Common myeloid progenitor, CD34-positive (primary cell): ENCODE measurements around the gene DPEP3.

Experiments
- CTCF ChIA-PET: fragments of 350-600 bp; sonication (Branson Sonifier 250); formaldehyde crosslinking; loops from one replicate; lab custom pipeline; 2021; ENCODE audit warnings: antibody characterized with exemption; lab: Charles Lee
- POLR2A ChIA-PET: fragments of 350-600 bp; sonication (Branson Sonifier 250); formaldehyde crosslinking; loops from one replicate; lab custom pipeline; 2021; ENCODE audit warnings: antibody characterized with exemption; lab: Charles Lee
- DNase-seq, 3 donors: peaks; one replicate each; pipeline versions ENCODE4 v3.0.0 to v3.0.0-alpha.2; 2013
- H3K27ac ChIP-seq, 2 experiments: 1 replicate in 1 of 2; 2 replicates in 1 of 2; pipeline ENCODE4 v1.7.0; 2013; ENCODE audit warnings: inconsistent platforms in 2 of 2, low read length in 2 of 2, mild to moderate bottlenecking in 2 of 2, low read depth in 1 of 2, moderate library complexity in 1 of 2; ENCODE audit not compliant: severe bottlenecking in 2 of 2, insufficient read depth in 1 of 2, poor library complexity in 1 of 2
- H3K27me3 ChIP-seq, 5 experiments: replicated peaks in 2 of 5; 1 replicate in 3 of 5; 2 replicates in 2 of 5; pipeline versions ENCODE4 v1.6.1 to v1.7.0; 2013; ENCODE audit warnings: low read length in 4 of 5, mild to moderate bottlenecking in 2 of 5, moderate library complexity in 2 of 5, inconsistent platforms in 1 of 5; ENCODE audit not compliant: insufficient read depth in 5 of 5, control insufficient read depth in 4 of 5
- H3K36me3 ChIP-seq, 4 experiments: 1 replicate in 2 of 4; 2 replicates in 2 of 4; pipeline versions ENCODE4 v1.6.1 to v1.7.0; 2013; ENCODE audit warnings: low read length in 3 of 4, control low read depth in 1 of 4, mild to moderate bottlenecking in 1 of 4; ENCODE audit not compliant: control insufficient read depth in 4 of 4, insufficient read depth in 4 of 4
- H3K4me1 ChIP-seq, 4 experiments: 1 replicate in 3 of 4; 2 replicates in 1 of 4; pipeline versions ENCODE4 v1.6.1 to v1.7.1; 2013; ENCODE audit warnings: low read length in 3 of 4, mild to moderate bottlenecking in 3 of 4, control low read depth in 1 of 4, inconsistent platforms in 1 of 4, moderate library complexity in 1 of 4; ENCODE audit not compliant: control insufficient read depth in 4 of 4, insufficient read depth in 4 of 4; ENCODE audit errors: control extremely low read depth in 1 of 4
- H3K4me3 ChIP-seq, 7 experiments: 1 replicate in 4 of 7; 2 replicates in 3 of 7; pipeline versions ENCODE4 v1.5.1 to v1.7.0; 2013; ENCODE audit warnings: mild to moderate bottlenecking in 7 of 7, low read length in 6 of 7, moderate library complexity in 6 of 7, inconsistent platforms in 2 of 7, low read depth in 2 of 7, control low read depth in 1 of 7; ENCODE audit not compliant: insufficient read depth in 4 of 7, control insufficient read depth in 1 of 7; ENCODE audit errors: extremely low read depth in 1 of 7
- H3K9me3 ChIP-seq, 5 experiments: 1 replicate in 4 of 5; 2 replicates in 1 of 5; pipeline versions ENCODE4 v1.6.1 to v1.7.1; 2013; ENCODE audit warnings: low read length in 4 of 5, mild to moderate bottlenecking in 2 of 5, inconsistent platforms in 1 of 5, low read depth in 1 of 5, moderate library complexity in 1 of 5; ENCODE audit not compliant: control insufficient read depth in 4 of 5, insufficient read depth in 2 of 5; ENCODE audit errors: control extremely low read depth in 1 of 5
- WGBS: methylation state at CpG from one replicate; pipeline ENCODE4 v1.1.5; 2013; ENCODE audit not compliant: insufficient coverage; 5-methylcytosine and 5-hydroxymethylcytosine counted together

The DPEP3 gene

DNA sequence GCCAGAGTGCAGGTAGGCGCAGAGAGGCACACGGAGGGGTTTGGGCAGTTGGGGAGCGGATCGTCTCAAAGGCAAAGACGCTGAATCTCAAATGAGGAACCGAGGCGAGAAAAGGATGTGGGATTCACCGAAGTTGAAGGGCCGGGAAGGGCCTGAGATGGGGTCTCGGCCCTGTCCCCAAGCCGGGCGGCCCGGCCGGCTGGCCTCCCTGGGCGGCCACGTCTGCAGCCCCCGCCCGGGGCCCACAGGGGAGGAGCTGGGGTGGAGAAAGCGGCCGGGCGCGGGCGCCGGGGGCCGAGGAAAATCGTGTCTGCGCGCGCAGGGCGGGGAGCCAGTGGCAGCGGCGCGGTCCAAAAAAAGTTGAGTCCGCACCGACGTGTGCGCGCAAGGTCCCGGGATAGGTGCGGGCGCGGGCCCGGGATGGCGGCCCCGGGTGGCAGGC lies 12.3 kb downstream of the DPEP3 start:
- Histone ChIP-seq H3K4me1 (peaks cover 0 to 30% (median 20%) of the 10 kb centered on the region in 4 experiments), H3K27me3 (no peaks in the 10 kb centered on the region), H3K4me3 (peak overlapping the region; percentile 37 to 85 (median 74)), H3K9me3 (no peaks in the 10 kb centered on the region), H3K36me3 (peaks cover 0 to 3% (median under 1%) of the 10 kb centered on the region in 4 experiments), H3K27ac (peak overlapping the region in 1 of 2 experiments; percentile 61)
- POLR2A ChIA-PET = interaction anchor here (1.0 to 2.1 kb wide), 4 partner anchors 13 to 101 kb away, joined by 3 to 12 read pairs (median 6); partner anchors contain the start of genes DPEP3 and PSMB10
- 0% methylated on average over 42 of the region's 45 CpGs for WGBS
- DNase-seq = peak; percentile 13 to 38 (median 29)
- CTCF ChIA-PET = interaction anchor here (1.0 to 7.6 kb wide), 3 partner anchors 16 to 33 kb away, joined by 3 to 69 read pairs (median 3); partner anchors contain the start of gene DPEP3

- WGBS = 22% methylated on average over 10 of the region's 18 CpGs
- Histone ChIP-seq H3K27me3 (no peaks in the 10 kb centered on the region), H3K4me3 (peak overlapping the region; percentile 37 to 85 (median 74)), H3K9me3 (no peaks in the 10 kb centered on the region), H3K36me3 (peaks cover 0 to 8% (median 1%) of the 10 kb centered on the region in 4 experiments), H3K27ac (peak overlapping the region in 1 of 2 experiments; percentile 61), H3K4me1 (peaks cover 0 to 30% (median 20%) of the 10 kb centered on the region in 4 experiments)
- peak; percentile 9 to 60 (median 50) for DNase-seq
- ChIA-PET CTCF (interaction anchor here (0.7 to 7.6 kb wide), 9 partner anchors 14 to 81 kb away, joined by 3 to 69 read pairs (median 3); partner anchors contain the start of genes DDX28, DPEP2, DPEP3 and DUS2), POLR2A (interaction anchor here (0.8 to 2.1 kb wide), 2 partner anchors 14 to 73 kb away, joined by 4 to 12 read pairs; partner anchors contain the start of gene DPEP3)
Observed at GRCh38 chr16:67967183-67967957, 12.9 kb downstream of the DPEP3 start.

DNA sequence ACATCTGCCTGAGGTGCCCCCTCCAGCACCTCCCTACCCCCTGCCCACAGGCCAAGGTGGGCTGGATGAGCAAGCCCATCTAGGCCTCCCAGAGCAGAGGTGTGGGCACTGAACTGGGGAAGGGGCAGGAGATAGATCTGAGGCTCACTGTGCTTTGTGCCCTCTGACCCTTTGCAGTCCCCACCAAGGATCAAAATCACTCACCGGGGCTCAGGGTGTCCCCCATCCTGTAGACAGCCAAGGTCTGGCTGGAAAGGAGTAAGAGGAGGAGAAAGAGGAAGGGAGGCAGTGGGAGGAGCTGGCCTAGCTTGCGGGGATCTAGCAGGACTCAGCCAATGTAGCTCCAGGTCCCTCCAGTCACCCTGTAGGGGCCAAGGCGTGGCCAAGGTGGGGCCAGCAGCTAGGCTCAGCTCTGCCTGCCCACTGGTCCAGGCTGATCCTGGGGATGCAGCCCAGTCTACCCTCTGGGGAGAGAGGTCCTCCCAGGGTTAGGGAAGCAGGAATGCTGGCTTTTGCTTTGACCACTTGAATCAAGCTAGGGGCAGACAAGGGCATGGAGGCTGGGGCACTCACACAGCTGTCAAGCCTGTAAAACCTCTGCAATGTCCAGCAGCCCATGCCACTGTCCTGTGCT lies 13.6 kb downstream of the DPEP3 start:
- CTCF ChIA-PET = interaction anchor here (0.5 to 7.6 kb wide), 10 partner anchors 10 to 80 kb away, joined by 3 to 69 read pairs (median 3); partner anchors contain the start of genes DDX28, DPEP2, DPEP3 and DUS2
- H3K4me1 ChIP-seq = peaks cover 0 to 30% (median 20%) of the 10 kb centered on the region in 4 experiments

GRCh38 chr16:67965668-67966548 lies 14.4 kb downstream of the DPEP3 start:
- Histone ChIP-seq H3K27ac (no peak overlapping the region), H3K9me3 (no peaks in the 10 kb centered on the region), H3K4me1 (peaks cover 0 to 30% (median 20%) of the 10 kb centered on the region in 4 experiments), H3K27me3 (no peaks in the 10 kb centered on the region), H3K4me3 (no peak overlapping the region), H3K36me3 (peaks cover 2 to 23% (median 7%) of the 10 kb centered on the region in 4 experiments)
- CTCF ChIA-PET = interaction anchor here (0.5 to 7.6 kb wide), 11 partner anchors 9 to 75 kb away, joined by 3 to 69 read pairs (median 3); partner anchors contain the start of genes DDX28, DPEP2NB, DPEP3 and DUS2
- POLR2A ChIA-PET = no interaction called here
- 95% methylated on average over 8 of the region's 11 CpGs for WGBS
- no peak for DNase-seq

More for the DNA sequence above, 13.6 kb downstream of the DPEP3 start:
- Histone ChIP-seq H3K27ac (no peak overlapping the region), H3K9me3 (no peaks in the 10 kb centered on the region), H3K4me3 (peak overlapping the region in 1 of 7 experiments; percentile 84), H3K27me3 (no peaks in the 10 kb centered on the region), H3K36me3 (peaks cover 1 to 15% (median 5%) of the 10 kb centered on the region in 4 experiments)
- 72% methylated on average over 2 of the region's 3 CpGs for WGBS
- POLR2A ChIA-PET = interaction anchor here (0.8 kb wide), 1 partner anchor 74 kb away, joined by 4 read pairs; no protein-coding TSS in a partner anchor
- DNase-seq = no peak

GRCh38 chr16:67964477-67965131 lies 15.7 kb downstream of the DPEP3 start:
- Histone ChIP-seq H3K4me3 (no peak overlapping the region), H3K4me1 (peaks cover 0 to 30% (median 20%) of the 10 kb centered on the region in 4 experiments), H3K27ac (no peak overlapping the region), H3K27me3 (no peaks in the 10 kb centered on the region), H3K36me3 (peaks cover 2 to 36% (median 12%) of the 10 kb centered on the region in 4 experiments), H3K9me3 (no peaks in the 10 kb centered on the region)
- DNase-seq = no peak
- ChIA-PET CTCF (interaction anchor here (0.8 to 2.4 kb wide), 4 partner anchors 14 to 87 kb away, joined by 3 to 9 read pairs (median 4); no protein-coding TSS in a partner anchor), POLR2A (no interaction called here)
- WGBS = 95% methylated on average over 2 of the region's 6 CpGs
